Uterus (tissue), 2 donors: ENCODE data around the gene ATP2C2.

ENCODE experiments used
- CTCF ChIP-seq, 4 experiments: fragments of 200-600 bp in 2 of 4; fragments of 450-650 bp in 2 of 4; sonication (generic) in 2 of 4; IDR thresholded peaks; one replicate each; pipeline ENCODE4 v1.5.1; 2016 to 2019; ENCODE audit warnings: antibody characterized with exemption in 4 of 4, mild to moderate bottlenecking in 2 of 4, moderate library complexity in 1 of 4
- POLR2A ChIP-seq, 2 donors: fragments of 450-650 bp; IDR thresholded peaks; one replicate each; pipeline ENCODE4 v1.6.1; 2016; ENCODE audit warnings: antibody characterized with exemption in 2 of 2, mild to moderate bottlenecking in 1 of 2, moderate library complexity in 1 of 2

GRCh38 chr16:84356591-84357116 lies 11.7 kb upstream of the ATP2C2 start:
- TF ChIP-seq CTCF (IDR thresholded peaks at IDR 0.05) (no peak), POLR2A (IDR thresholded peaks at IDR 0.05) (no peak)
